ENCODE data around the gene ZFP57. TPM values are rescaled to one million over a fixed set of nuclear protein-coding genes. Genes with fewer than 3 reads are reported as not detected.

The ZFP57 gene
- total and polyA plus RNA-seq, 2 experiments from 2014 or later: 0.59 to 0.84 TPM

DNA sequence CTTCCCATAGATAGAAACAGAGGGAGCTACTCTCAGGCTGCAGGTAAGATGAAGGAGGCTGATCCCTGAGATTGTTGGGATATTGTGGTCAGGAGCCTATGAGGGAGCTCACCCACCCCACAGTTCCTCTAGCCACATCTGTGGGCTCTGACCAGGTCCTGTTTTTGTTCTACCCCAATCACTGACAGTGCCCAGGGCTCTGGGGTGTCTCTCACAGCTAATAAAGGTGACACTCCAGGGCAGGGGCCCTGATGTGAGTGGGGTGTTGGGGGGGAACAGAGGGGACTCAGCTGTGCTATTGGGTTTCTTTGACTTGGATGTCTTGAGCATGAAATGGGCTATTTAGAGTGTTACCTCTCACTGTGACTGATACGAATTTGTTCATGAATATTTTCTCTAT lies 45.0 kb upstream of the ZFP57 start:
- Mint-ChIP-seq H3K27ac (no peak overlapping the region), H3K36me3 (ENCODE audit: low read depth) (no peaks in the 10 kb centered on the region), H3K9me3 (no peaks in the 10 kb centered on the region), H3K4me3 (no peak overlapping the region), H3K4me1 (no peaks in the 10 kb centered on the region; the same call in 1 of the 3 replicates), H3K27me3 (ENCODE audit: insufficient read depth, low read depth, poor library complexity) (peaks cover 47% of the 10 kb centered on the region)
- DNase-seq (ENCODE audit: low spot score) (no peak), ATAC-seq (no peak)
- Histone ChIP-seq H3K4me2 (no peak overlapping the region), H3K4me1 (ENCODE audit: insufficient read depth) (peaks cover 5% of the 10 kb centered on the region; the same call in 1 of the 2 replicates), H3K9me2 (ENCODE audit: insufficient read depth) (no peaks in the 10 kb centered on the region; the same call in 1 of the 2 replicates), H3K36me3 (ENCODE audit: insufficient read depth) (no peaks in the 10 kb centered on the region), H3K4me3 (no peak overlapping the region), H3F3A (replicated peaks; ENCODE audit: low read depth) (no peaks in the 10 kb centered on the region), H3K27me3 (ENCODE audit: insufficient read depth) (peaks cover 60% of the 10 kb centered on the region), H4K20me1 (replicated peaks; ENCODE audit: insufficient read depth) (no peaks in the 10 kb centered on the region; the same call in 1 of the 2 replicates), H2AFZ (no peak overlapping the region), H3K27ac (ENCODE audit: low read depth) (no peak overlapping the region), H3K79me2 (replicated peaks; ENCODE audit: insufficient read depth) (no peaks in the 10 kb centered on the region)
- TF ChIP-seq POLR2AphosphoS5 (IDR thresholded peaks at IDR 0.05; ENCODE audit: low read depth) (no peak), NANOG (IDR thresholded peaks at IDR 0.05; ENCODE audit: borderline replicate concordance) (no peak), CREB1 (CRISPR knock-in tag; IDR thresholded peaks at IDR 0.05; ENCODE audit: low read depth) (no peak), JUNB (IDR thresholded peaks at IDR 0.05; ENCODE audit: unreplicated experiment) (no peak), STAT1 (IDR thresholded peaks at IDR 0.05; ENCODE audit: unreplicated experiment) (no peak), ZNF331 (CRISPR knock-in tag; IDR thresholded peaks at IDR 0.05; ENCODE audit: low read depth) (no peak), EZH2 (IDR thresholded peaks at IDR 0.05; ENCODE audit: low read depth, unreplicated experiment) (no peak), ZNF114 (CRISPR knock-in tag; IDR thresholded peaks at IDR 0.05) (no peak), EZH2phosphoT487 (IDR thresholded peaks at IDR 0.05; ENCODE audit: unreplicated experiment) (no peak)
- TF ChIP-seq, protein P1, sequence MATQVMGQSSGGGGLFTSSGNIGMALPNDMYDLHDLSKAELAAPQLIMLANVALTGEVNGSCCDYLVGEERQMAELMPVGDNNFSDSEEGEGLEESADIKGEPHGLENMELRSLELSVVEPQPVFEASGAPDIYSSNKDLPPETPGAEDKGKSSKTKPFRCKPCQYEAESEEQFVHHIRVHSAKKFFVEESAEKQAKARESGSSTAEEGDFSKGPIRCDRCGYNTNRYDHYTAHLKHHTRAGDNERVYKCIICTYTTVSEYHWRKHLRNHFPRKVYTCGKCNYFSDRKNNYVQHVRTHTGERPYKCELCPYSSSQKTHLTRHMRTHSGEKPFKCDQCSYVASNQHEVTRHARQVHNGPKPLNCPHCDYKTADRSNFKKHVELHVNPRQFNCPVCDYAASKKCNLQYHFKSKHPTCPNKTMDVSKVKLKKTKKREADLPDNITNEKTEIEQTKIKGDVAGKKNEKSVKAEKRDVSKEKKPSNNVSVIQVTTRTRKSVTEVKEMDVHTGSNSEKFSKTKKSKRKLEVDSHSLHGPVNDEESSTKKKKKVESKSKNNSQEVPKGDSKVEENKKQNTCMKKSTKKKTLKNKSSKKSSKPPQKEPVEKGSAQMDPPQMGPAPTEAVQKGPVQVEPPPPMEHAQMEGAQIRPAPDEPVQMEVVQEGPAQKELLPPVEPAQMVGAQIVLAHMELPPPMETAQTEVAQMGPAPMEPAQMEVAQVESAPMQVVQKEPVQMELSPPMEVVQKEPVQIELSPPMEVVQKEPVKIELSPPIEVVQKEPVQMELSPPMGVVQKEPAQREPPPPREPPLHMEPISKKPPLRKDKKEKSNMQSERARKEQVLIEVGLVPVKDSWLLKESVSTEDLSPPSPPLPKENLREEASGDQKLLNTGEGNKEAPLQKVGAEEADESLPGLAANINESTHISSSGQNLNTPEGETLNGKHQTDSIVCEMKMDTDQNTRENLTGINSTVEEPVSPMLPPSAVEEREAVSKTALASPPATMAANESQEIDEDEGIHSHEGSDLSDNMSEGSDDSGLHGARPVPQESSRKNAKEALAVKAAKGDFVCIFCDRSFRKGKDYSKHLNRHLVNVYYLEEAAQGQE (IDR thresholded peaks at IDR 0.05; ENCODE audit: unreplicated experiment): no peak
- TF ChIP-seq, protein P2, sequence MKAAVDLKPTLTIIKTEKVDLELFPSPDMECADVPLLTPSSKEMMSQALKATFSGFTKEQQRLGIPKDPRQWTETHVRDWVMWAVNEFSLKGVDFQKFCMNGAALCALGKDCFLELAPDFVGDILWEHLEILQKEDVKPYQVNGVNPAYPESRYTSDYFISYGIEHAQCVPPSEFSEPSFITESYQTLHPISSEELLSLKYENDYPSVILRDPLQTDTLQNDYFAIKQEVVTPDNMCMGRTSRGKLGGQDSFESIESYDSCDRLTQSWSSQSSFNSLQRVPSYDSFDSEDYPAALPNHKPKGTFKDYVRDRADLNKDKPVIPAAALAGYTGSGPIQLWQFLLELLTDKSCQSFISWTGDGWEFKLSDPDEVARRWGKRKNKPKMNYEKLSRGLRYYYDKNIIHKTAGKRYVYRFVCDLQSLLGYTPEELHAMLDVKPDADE (IDR thresholded peaks at IDR 0.05): no peak
- TF ChIP-seq, protein P3, sequence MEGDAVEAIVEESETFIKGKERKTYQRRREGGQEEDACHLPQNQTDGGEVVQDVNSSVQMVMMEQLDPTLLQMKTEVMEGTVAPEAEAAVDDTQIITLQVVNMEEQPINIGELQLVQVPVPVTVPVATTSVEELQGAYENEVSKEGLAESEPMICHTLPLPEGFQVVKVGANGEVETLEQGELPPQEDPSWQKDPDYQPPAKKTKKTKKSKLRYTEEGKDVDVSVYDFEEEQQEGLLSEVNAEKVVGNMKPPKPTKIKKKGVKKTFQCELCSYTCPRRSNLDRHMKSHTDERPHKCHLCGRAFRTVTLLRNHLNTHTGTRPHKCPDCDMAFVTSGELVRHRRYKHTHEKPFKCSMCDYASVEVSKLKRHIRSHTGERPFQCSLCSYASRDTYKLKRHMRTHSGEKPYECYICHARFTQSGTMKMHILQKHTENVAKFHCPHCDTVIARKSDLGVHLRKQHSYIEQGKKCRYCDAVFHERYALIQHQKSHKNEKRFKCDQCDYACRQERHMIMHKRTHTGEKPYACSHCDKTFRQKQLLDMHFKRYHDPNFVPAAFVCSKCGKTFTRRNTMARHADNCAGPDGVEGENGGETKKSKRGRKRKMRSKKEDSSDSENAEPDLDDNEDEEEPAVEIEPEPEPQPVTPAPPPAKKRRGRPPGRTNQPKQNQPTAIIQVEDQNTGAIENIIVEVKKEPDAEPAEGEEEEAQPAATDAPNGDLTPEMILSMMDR (conservative IDR thresholded peaks at IDR 0.05; ENCODE audit: low read depth in 2 of 2): no peak
- TF ChIP-seq, protein P4, sequence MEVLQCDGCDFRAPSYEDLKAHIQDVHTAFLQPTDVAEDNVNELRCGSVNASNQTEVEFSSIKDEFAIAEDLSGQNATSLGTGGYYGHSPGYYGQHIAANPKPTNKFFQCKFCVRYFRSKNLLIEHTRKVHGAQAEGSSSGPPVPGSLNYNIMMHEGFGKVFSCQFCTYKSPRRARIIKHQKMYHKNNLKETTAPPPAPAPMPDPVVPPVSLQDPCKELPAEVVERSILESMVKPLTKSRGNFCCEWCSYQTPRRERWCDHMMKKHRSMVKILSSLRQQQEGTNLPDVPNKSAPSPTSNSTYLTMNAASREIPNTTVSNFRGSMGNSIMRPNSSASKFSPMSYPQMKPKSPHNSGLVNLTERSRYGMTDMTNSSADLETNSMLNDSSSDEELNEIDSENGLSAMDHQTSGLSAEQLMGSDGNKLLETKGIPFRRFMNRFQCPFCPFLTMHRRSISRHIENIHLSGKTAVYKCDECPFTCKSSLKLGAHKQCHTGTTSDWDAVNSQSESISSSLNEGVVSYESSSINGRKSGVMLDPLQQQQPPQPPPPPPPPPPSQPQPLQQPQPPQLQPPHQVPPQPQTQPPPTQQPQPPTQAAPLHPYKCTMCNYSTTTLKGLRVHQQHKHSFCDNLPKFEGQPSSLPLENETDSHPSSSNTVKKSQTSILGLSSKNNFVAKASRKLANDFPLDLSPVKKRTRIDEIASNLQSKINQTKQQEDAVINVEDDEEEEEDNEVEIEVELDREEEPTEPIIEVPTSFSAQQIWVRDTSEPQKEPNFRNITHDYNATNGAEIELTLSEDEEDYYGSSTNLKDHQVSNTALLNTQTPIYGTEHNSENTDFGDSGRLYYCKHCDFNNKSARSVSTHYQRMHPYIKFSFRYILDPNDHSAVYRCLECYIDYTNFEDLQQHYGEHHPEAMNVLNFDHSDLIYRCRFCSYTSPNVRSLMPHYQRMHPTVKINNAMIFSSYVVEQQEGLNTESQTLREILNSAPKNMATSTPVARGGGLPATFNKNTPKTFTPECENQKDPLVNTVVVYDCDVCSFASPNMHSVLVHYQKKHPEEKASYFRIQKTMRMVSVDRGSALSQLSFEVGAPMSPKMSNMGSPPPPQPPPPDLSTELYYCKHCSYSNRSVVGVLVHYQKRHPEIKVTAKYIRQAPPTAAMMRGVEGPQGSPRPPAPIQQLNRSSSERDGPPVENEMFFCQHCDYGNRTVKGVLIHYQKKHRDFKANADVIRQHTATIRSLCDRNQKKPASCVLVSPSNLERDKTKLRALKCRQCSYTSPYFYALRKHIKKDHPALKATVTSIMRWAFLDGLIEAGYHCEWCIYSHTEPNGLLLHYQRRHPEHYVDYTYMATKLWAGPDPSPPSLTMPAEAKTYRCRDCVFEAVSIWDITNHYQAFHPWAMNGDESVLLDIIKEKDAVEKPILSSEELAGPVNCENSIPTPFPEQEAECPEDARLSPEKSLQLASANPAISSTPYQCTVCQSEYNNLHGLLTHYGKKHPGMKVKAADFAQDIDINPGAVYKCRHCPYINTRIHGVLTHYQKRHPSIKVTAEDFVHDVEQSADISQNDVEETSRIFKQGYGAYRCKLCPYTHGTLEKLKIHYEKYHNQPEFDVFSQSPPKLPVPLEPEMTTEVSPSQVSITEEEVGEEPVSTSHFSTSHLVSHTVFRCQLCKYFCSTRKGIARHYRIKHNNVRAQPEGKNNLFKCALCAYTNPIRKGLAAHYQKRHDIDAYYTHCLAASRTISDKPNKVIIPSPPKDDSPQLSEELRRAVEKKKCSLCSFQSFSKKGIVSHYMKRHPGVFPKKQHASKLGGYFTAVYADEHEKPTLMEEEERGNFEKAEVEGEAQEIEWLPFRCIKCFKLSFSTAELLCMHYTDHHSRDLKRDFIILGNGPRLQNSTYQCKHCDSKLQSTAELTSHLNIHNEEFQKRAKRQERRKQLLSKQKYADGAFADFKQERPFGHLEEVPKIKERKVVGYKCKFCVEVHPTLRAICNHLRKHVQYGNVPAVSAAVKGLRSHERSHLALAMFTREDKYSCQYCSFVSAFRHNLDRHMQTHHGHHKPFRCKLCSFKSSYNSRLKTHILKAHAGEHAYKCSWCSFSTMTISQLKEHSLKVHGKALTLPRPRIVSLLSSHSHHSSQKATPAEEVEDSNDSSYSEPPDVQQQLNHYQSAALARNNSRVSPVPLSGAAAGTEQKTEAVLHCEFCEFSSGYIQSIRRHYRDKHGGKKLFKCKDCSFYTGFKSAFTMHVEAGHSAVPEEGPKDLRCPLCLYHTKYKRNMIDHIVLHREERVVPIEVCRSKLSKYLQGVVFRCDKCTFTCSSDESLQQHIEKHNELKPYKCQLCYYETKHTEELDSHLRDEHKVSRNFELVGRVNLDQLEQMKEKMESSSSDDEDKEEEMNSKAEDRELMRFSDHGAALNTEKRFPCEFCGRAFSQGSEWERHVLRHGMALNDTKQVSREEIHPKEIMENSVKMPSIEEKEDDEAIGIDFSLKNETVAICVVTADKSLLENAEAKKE (CRISPR knock-in tag; IDR thresholded peaks at IDR 0.05): no peak

All from GM23338 (cell line).